PFSK-1 (cell line): ENCODE data around the gene SHOC1.

Experiments used
- POLR2AphosphoS5 ChIP-seq: IDR thresholded peaks from 2 replicates; pipeline ENCODE4 v1.6.1; 2012; ENCODE audit warnings: low read depth, mild to moderate bottlenecking, control low read depth, low read length, moderate library complexity
- SIN3A ChIP-seq: IDR thresholded peaks from 2 replicates; pipeline ENCODE4 v1.6.1; 2012; ENCODE audit warnings: mild to moderate bottlenecking, low read length, moderate library complexity, borderline replicate concordance; ENCODE audit not compliant: insufficient read depth
- TAF1 ChIP-seq: IDR thresholded peaks from 2 replicates; pipeline ENCODE4 v1.6.1; 2012; ENCODE audit warnings: low read length, control low read depth, borderline replicate concordance; ENCODE audit not compliant: insufficient read depth

- no peak for TF ChIP-seq POLR2AphosphoS5
- TF ChIP-seq SIN3A, result no peak
- TF ChIP-seq TAF1, result no peak
Measured at GRCh38 chr9:111798786-111799185, 4.0 kb upstream of the SHOC1 start.
